GF-D8 (cell line): ENCODE data around the gene CD58.
"Not testable (repeated sequence)": the region's sequence is repeated elsewhere in the genome, so short reads cannot be mapped to it uniquely, and the experiment has no call there.

ENCODE experiments used
- DNase-seq: peaks from one replicate; lab custom pipeline; 2025; lab: John Stamatoyannopoulos, UW

Gene CD58

DNA sequence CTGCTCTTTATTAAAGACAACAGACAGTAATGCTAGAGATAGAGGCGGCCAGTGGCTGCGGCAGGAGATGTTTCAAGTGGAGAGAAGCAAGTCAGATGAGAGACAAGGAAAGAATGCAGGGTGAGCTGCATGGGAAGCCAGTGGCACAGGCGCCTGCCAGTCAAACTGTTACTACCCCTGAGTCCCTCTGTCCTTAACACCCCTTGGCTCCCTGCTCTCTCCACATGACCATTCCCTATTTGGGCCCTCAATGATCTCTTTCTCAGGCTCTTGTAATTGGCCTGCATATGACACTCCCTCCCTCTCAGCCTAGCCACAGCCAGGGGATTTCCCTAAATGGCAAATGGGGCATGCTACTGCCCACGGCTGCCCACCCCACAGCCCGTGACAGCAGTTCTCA is 22.6 kb upstream of the CD58 start:
- not testable (repeated sequence) for DNase-seq

- DNase-seq = not testable (repeated sequence)
Observed at GRCh38 chr1:116591951-116592605, 21.3 kb upstream of the CD58 start.

GRCh38 chr1:116591006-116591950 is 20.5 kb upstream of the CD58 start:
- not testable (repeated sequence) for DNase-seq

DNA sequence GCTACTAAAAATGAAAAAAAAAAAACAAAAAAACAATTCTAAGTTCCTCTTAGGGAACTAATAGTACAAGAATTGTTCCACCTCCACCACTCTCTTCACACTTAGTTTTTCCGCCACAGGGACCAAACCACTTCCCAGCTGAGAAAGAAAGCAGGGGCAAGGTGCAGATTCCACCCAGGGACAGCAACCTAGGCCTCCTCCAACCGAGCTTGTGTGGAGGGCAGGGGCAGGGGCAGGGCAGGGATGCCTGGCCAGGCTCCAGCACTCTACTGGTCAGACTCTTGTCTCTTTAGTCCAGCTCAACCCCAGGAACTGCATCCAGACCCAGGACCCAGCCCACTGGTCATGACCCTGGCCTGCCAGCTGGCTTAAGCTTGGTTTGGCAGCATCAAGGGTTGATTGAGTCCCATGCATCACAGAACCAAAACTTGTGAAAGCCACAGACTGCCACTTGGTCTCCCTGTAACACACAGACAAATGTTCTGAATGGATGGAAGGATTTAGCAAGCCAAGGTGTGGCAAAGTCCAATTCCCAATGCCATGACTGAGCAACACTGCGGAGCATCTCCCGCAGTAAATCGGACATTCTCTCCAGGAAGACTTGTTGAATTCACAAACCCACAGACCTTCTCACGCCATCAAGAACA is 19.7 kb upstream of the CD58 start:
- DNase-seq = not testable (repeated sequence)

- not testable (repeated sequence) for DNase-seq
Observed at GRCh38 chr1:116589101-116589735, 18.4 kb upstream of the CD58 start.

GRCh38 chr1:116587501-116588227 is 16.8 kb upstream of the CD58 start:
- DNase-seq = no peak

GRCh38 chr1:116586741-116587143 is 15.9 kb upstream of the CD58 start:
- no peak for DNase-seq

DNA sequence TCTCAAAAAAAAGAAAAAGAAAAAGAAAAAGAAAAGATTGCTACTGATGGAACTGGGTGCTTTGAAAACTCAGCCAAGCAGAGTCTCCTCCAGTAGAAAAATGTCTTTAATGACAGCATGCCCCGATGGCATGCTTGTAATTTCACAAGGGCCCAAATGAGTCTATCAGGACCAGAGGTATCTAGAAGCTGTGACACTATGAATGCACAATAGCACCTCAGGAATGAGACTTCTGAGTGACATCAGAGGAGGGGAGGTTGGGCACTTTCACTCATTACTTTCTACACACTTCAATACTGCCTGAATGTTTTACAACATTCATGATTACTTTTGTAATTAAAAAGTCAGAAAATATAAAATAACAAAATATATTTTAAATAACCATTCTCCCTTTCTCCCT is 15.1 kb upstream of the CD58 start:
- no peak for DNase-seq

GRCh38 chr1:116581323-116581885 is 10.6 kb upstream of the CD58 start:
- no peak for DNase-seq

DNA sequence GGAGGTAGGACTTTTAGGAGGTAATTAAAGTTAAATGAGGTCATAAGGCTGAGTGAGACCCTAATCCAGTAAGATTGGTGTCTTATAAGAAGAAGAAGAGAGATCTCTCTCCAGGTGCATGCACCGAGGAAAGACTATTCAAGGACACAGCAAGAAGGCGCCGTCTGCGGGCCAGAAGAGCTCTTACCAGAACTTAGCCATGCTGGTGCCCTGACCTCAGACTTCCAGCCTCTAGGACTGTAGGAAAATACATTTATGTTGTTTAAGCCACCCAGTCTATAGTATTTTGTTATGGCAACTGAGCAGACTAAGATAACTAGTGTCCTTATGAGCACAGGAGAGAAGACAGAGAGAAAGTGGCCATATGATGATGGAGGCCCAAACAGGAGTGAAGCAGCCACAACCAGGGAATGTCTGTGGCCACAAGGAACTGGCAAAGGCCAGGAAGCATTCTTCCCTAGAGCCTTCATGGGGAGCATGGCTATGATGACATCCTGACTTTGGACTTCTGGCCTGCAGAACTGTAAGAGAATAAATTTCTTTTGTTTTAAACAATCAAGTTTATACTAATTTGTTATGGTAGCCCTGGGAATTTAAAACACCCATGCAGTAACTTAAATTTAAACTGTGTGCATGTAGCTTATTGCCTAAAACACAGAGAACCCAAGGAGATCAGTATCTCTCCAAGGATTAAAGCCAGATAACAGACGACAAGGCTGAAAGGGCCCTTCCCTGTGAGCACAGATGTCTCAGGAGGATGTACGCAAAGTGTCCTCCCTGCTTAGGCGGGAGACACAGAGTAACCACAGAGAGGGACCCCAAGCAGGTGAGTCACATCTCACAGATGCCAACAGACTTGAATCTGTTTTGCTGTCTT is 9.9 kb upstream of the CD58 start:
- DNase-seq = no peak

- no peak for DNase-seq
Observed at GRCh38 chr1:116579259-116579875, 8.5 kb upstream of the CD58 start.

DNA sequence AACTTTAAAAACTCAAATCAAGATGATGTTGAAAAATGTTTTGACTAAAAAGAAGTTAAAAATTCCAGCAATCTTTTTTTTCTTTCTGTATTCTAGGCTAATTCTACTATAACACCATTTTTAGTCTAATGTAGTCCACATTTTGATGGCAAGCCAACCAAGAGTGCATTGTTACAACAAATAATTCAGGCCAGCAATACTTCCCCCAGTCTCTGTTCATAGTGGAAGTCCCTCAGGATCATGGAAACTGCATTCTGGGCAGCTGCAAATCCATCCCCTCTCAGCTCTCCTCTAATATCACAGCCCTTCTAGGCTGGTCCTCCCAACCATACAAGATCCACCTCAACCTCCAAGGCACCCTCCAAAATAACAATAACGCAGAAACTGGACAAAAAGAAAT is 7.8 kb upstream of the CD58 start:
- no peak for DNase-seq

DNA sequence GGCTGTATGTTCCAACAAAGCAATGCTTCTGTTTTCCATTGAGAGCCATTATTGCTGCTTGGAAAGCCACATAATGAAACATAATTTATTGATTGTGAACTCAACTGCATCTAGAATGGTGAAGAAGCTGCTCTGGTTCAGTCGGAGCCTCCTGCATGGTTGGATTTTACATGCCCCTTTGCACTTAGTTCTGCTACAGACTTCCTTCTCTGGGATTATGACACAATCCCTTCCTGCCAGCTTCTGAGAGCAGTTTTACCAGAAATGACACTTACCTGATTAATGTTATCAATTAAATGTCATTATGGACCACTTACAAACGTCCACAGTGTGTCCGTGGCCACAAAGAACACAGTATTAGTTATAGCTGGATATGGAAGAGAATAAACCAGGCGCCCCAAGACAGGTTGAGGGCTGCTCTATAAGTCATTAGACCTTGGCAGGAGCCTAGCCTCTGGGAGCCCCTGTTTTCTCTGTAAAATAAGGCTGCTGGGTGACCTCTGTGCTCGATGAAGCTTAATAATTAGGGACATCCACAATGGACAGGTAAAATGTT is 7.0 kb upstream of the CD58 start:
- no peak for DNase-seq

DNA sequence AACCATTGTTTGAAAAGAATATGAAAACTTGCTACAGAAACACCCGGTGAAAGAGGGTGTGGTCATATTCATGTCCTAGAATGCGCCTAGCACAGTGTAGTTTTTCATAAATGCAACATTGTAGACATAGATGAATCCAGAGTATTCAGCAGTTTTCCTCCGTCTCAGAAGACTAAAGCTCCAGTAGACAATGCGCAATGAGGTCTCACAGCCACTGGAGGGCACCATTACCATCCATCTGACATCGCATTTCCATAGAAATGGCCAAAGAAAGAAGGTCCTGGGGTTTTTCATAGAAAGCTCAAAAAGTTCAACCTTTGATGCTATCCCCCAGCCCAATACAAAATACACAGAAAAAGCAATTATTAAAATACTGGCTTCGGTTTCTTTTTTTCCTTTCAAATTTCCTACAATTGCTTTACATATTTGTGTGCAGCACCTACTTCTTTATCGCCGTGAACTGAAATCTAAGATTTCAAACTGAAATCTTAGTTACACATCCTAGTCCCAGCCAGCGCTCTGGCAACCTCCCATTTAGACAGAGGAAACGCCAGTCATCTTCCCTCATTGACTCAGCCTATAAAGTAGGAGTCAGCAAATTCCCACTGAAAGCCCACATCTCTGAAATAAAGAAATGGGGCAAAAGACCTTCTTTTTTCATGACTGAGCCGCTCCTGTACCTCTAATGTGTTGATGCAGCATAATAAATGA is 3.9 kb upstream of the CD58 start:
- DNase-seq = peak; percentile 24

GRCh38 chr1:116573431-116574095 is 2.7 kb upstream of the CD58 start:
- DNase-seq = no peak

GRCh38 chr1:116572771-116573430 is 2.1 kb upstream of the CD58 start:
- DNase-seq = no peak

DNA sequence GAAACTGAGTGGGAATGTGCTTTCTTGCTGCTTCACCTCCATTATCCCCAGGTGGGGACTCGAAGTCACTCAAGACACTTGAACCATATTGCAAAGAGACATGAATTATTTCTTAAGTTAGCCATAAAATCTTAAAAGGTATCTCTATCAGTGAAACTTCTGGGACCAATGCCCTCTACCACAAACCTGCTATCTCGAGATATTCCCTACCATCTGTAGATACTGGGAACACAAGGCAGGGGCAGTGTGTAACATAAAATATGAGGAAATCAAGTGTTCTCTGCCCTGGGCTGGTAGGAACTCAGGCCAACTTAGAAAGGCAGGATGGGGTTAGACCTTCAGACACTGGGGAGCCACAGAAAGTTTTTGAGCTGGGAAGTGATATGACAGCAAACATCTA is 1.3 kb upstream of the CD58 start:
- DNase-seq = no peak
